GM23338 (cell line): ENCODE results near the gene COL2A1. TPM values are rescaled to one million over a fixed set of nuclear protein-coding genes. Genes with fewer than 3 reads are reported as not detected.
A peak's percentile ranks its signal among the peaks of the same experiment; 100 is the strongest.

Experiments
- ATAC-seq: fragments of 200-7000 bp; cut with Tn5 transposase; 3 replicates; pipeline ENCODE4 v1.9.1; 2020
- DNase-seq: peaks from one replicate; pipeline ENCODE4 v3.0.0-alpha.2; 2015; ENCODE audit warnings: low spot score
- H2AFZ ChIP-seq: fragments of 200-600 bp; sonication (generic); 2 replicates; pipeline ENCODE4 v1.8.0; 2016; ENCODE audit warnings: antibody characterized with exemption, mild to moderate bottlenecking, moderate library complexity
- H3F3A ChIP-seq: fragments of 200-600 bp; sonication (generic); replicated peaks from 2 replicates; pipeline ENCODE4 v1.8.0; 2017; ENCODE audit warnings: antibody characterized with exemption, mixed run types, low read depth
- H3K27ac ChIP-seq: fragments of 200-600 bp; sonication (generic); 2 replicates; pipeline ENCODE4 v1.6.1; 2016; ENCODE audit warnings: low read depth
- H3K27me3 ChIP-seq: fragments of 200-600 bp; sonication (generic); 2 replicates; pipeline ENCODE4 v1.8.0; 2016; ENCODE audit warnings: mild to moderate bottlenecking, mixed run types, moderate library complexity; ENCODE audit not compliant: insufficient read depth
- H3K36me3 ChIP-seq: fragments of 200-600 bp; sonication (generic); 2 replicates; pipeline ENCODE4 v1.8.0; 2016; ENCODE audit warnings: mild to moderate bottlenecking; ENCODE audit not compliant: insufficient read depth
- H3K4me1 ChIP-seq: fragments of 200-600 bp; sonication (generic); 2 replicates; pipeline ENCODE4 v1.8.0; 2016; ENCODE audit warnings: mild to moderate bottlenecking, moderate library complexity; ENCODE audit not compliant: insufficient read depth
- H3K4me2 ChIP-seq: fragments of 200-600 bp; sonication (generic); 2 replicates; pipeline ENCODE4 v1.7.1; 2017; ENCODE audit warnings: mixed run types
- H3K4me3 ChIP-seq: fragments of 200-600 bp; sonication (generic); 2 replicates; pipeline ENCODE4 v1.6.1; 2016; ENCODE audit warnings: mixed run types
- H3K79me2 ChIP-seq: fragments of 200-600 bp; sonication (generic); replicated peaks from 2 replicates; pipeline ENCODE4 v1.8.0; 2017; ENCODE audit warnings: mild to moderate bottlenecking; ENCODE audit not compliant: insufficient read depth
- H3K9me2 ChIP-seq: fragments of 200-600 bp; sonication (generic); 2 replicates; pipeline ENCODE4 v1.8.0; 2017; ENCODE audit not compliant: insufficient read depth
- H4K20me1 ChIP-seq: fragments of 200-600 bp; sonication (generic); replicated peaks from 2 replicates; pipeline ENCODE4 v1.8.0; 2017; ENCODE audit warnings: mild to moderate bottlenecking; ENCODE audit not compliant: insufficient read depth
- H3K27ac Mint-ChIP-seq: 2 replicates; pipeline ENCODE4 v1.8.0; 2020; ENCODE audit warnings: inconsistent platforms, mild to moderate bottlenecking, moderate library complexity, mixed read lengths
- H3K27me3 Mint-ChIP-seq: 3 replicates; pipeline ENCODE4 v1.8.0; 2022; ENCODE audit warnings: low read depth, mild to moderate bottlenecking, moderate library complexity, mixed read lengths, inconsistent platforms; ENCODE audit not compliant: insufficient read depth, poor library complexity
- H3K36me3 Mint-ChIP-seq: 3 replicates; pipeline ENCODE4 v1.8.0; 2021; ENCODE audit warnings: low read depth, mild to moderate bottlenecking, inconsistent platforms, moderate library complexity, mixed read lengths
- H3K4me1 Mint-ChIP-seq: 3 replicates; pipeline ENCODE4 v1.8.0; 2020; ENCODE audit warnings: mild to moderate bottlenecking, inconsistent platforms, mixed read lengths
- H3K4me3 Mint-ChIP-seq: 3 replicates; pipeline ENCODE4 v1.8.0; 2021; ENCODE audit warnings: moderate library complexity, mild to moderate bottlenecking, inconsistent platforms, mixed read lengths
- H3K9me3 Mint-ChIP-seq: 3 replicates; pipeline ENCODE4 v1.8.0; 2020; ENCODE audit warnings: moderate library complexity, mild to moderate bottlenecking, inconsistent platforms, mixed read lengths
- CREB1 ChIP-seq: fragments of 250-450 bp; sonication (Bioruptor Pico); IDR thresholded peaks from 2 replicates; pipeline ENCODE4 v1.5.0; 2020; ENCODE audit warnings: low read depth, mild to moderate bottlenecking, moderate library complexity
- CTCF ChIP-seq, 2 experiments: fragments of 200-600 bp in 1 of 2; sonication (generic) in 1 of 2; conservative IDR thresholded peaks; 2 replicates each; pipeline versions ENCODE4 v1.5.1 to v1.6.1; 2016 to 2017; ENCODE audit warnings: antibody characterized with exemption in 2 of 2, low read depth in 2 of 2, mild to moderate bottlenecking in 2 of 2, moderate library complexity in 1 of 2
- EZH2 ChIP-seq: fragments of 200-600 bp; sonication (generic); IDR thresholded peaks from one replicate; pipeline ENCODE4 v1.8.0; 2017; ENCODE audit warnings: antibody characterized with exemption, mild to moderate bottlenecking, low read depth; ENCODE audit not compliant: unreplicated experiment
- NANOG ChIP-seq: IDR thresholded peaks from 2 replicates; pipeline ENCODE4 v1.6.1; 2016; ENCODE audit warnings: antibody characterized with exemption, borderline replicate concordance
- ZNF114 ChIP-seq: fragments of 250-450 bp; sonication (Bioruptor Pico); IDR thresholded peaks from 2 replicates; pipeline ENCODE4 v1.5.0; 2020; ENCODE audit warnings: mild to moderate bottlenecking, moderate library complexity
- polyA plus RNA-seq: library from polyadenylated mRNA; unstranded; fragments of >200 nt; fragmentation: Nextera tagmentation; extraction: Ambion mirVana; gene quantifications from 2 replicates; pipeline ENCODE4 v1.2.1, GENCODE V29; 2016
- total RNA-seq: library from RNA; depleted of rRNA; stranded (reverse); fragments of >200 nt; shearing (Covaris generic); gene quantifications from 2 replicates; pipeline ENCODE4 v1.2.3, GENCODE V29; 2014

COL2A1 gene
- total and polyA plus RNA-seq, 2 experiments from 2014 or later = 7.0 to 24.6 TPM

GRCh38 chr12:47938093-47938492, 66.2 kb downstream of the COL2A1 start:
- DNase-seq = no peak
- Histone ChIP-seq H3K4me3 (no peak overlapping the region), H3K27me3 (peaks cover 18% of the 10 kb centered on the region), H3K79me2 (no peaks in the 10 kb centered on the region), H3K4me2 (no peak overlapping the region), H2AFZ (no peak overlapping the region), H3K36me3 (no peaks in the 10 kb centered on the region), H4K20me1 (no peaks in the 10 kb centered on the region), H3K27ac (no peak overlapping the region), H3K9me2 (no peaks in the 10 kb centered on the region; the same call in 1 of the 2 replicates), H3F3A (no peaks in the 10 kb centered on the region), H3K4me1 (peaks cover 13% of the 10 kb centered on the region)
- no peak overlapping the region for H3K4me3 Mint-ChIP-seq
- ATAC-seq = no peak
- H3K4me1 Mint-ChIP-seq = peaks cover 16% of the 10 kb centered on the region
- H3K27ac Mint-ChIP-seq = no peak overlapping the region
- no peak for TF ChIP-seq ZNF114
- H3K27me3 Mint-ChIP-seq = peaks cover 20% of the 10 kb centered on the region
- H3K9me3 Mint-ChIP-seq = no peaks in the 10 kb centered on the region
- no peaks in the 10 kb centered on the region; the same call in 2 of the 3 replicates for H3K36me3 Mint-ChIP-seq

- no peaks in the 10 kb centered on the region for H3K9me3 Mint-ChIP-seq
- H3K4me1 Mint-ChIP-seq = no peaks in the 10 kb centered on the region; the same call in 2 of the 3 replicates
- Histone ChIP-seq H3K4me2 (no peak overlapping the region), H3K36me3 (no peaks in the 10 kb centered on the region), H3K79me2 (no peaks in the 10 kb centered on the region), H3K4me1 (no peaks in the 10 kb centered on the region), H3K27me3 (no peaks in the 10 kb centered on the region; the same call in 1 of the 2 replicates), H3K27ac (no peak overlapping the region), H4K20me1 (no peaks in the 10 kb centered on the region), H2AFZ (peak overlapping the region; percentile 80; the same call in 1 of the 2 replicates), H3K9me2 (no peaks in the 10 kb centered on the region; the same call in 1 of the 2 replicates), H3K4me3 (no peak overlapping the region), H3F3A (no peaks in the 10 kb centered on the region)
- no peak overlapping the region for H3K4me3 Mint-ChIP-seq
- TF ChIP-seq EZH2 = no peak
- ATAC-seq (peak; percentile 32; the same call in 1 of the 3 replicates), DNase-seq (no peak)
- H3K36me3 Mint-ChIP-seq = no peaks in the 10 kb centered on the region
- H3K27ac Mint-ChIP-seq = no peak overlapping the region
- peaks cover 8% of the 10 kb centered on the region for H3K27me3 Mint-ChIP-seq
Observed at GRCh38 chr12:47935184-47935583, 69.1 kb downstream of the COL2A1 start.

GRCh38 chr12:47931187-47931586, 73.1 kb downstream of the COL2A1 start:
- Histone ChIP-seq H3K27me3 (no peaks in the 10 kb centered on the region), H3K4me2 (no peak overlapping the region), H3K79me2 (no peaks in the 10 kb centered on the region), H3F3A (no peaks in the 10 kb centered on the region), H4K20me1 (no peaks in the 10 kb centered on the region), H3K27ac (no peak overlapping the region), H3K36me3 (no peaks in the 10 kb centered on the region), H3K9me2 (no peaks in the 10 kb centered on the region; the same call in 1 of the 2 replicates), H2AFZ (no peak overlapping the region), H3K4me3 (no peak overlapping the region), H3K4me1 (no peaks in the 10 kb centered on the region)
- DNase-seq (no peak), ATAC-seq (no peak)
- H3K4me3 Mint-ChIP-seq = no peak overlapping the region
- H3K27ac Mint-ChIP-seq = no peak overlapping the region
- H3K27me3 Mint-ChIP-seq = peaks cover 6% of the 10 kb centered on the region
- TF ChIP-seq NANOG = no peak
- H3K4me1 Mint-ChIP-seq = no peaks in the 10 kb centered on the region; the same call in 2 of the 3 replicates
- no peaks in the 10 kb centered on the region for H3K9me3 Mint-ChIP-seq
- H3K36me3 Mint-ChIP-seq = no peaks in the 10 kb centered on the region

- no peaks in the 10 kb centered on the region for H3F3A ChIP-seq
- ATAC-seq = no peak
- no peak for DNase-seq
- H3K36me3 ChIP-seq = no peaks in the 10 kb centered on the region
- H3K27me3 Mint-ChIP-seq = peaks cover 6% of the 10 kb centered on the region
- peaks cover 4% of the 10 kb centered on the region; the same call in 1 of the 2 replicates for H3K9me2 ChIP-seq
- no peak overlapping the region for H3K27ac ChIP-seq
- H3K4me3 Mint-ChIP-seq = no peak overlapping the region
- H3K4me3 ChIP-seq = no peak overlapping the region
- no peaks in the 10 kb centered on the region for H3K4me1 ChIP-seq
- H3K4me1 Mint-ChIP-seq = no peaks in the 10 kb centered on the region; the same call in 2 of the 3 replicates
- no peak overlapping the region for H3K4me2 ChIP-seq
- no peak overlapping the region for H3K27ac Mint-ChIP-seq
- H2AFZ ChIP-seq = no peak overlapping the region
- H3K27me3 ChIP-seq = no peaks in the 10 kb centered on the region
- no peaks in the 10 kb centered on the region for H3K36me3 Mint-ChIP-seq
- H3K9me3 Mint-ChIP-seq = no peaks in the 10 kb centered on the region
- H3K79me2 ChIP-seq = no peaks in the 10 kb centered on the region
- H4K20me1 ChIP-seq = no peaks in the 10 kb centered on the region
- TF ChIP-seq ZNF114 (no peak), EZH2 (no peak), CREB1 (no peak), CTCF (conservative IDR thresholded peaks at IDR 0.05; ENCODE audit: low read depth in 2 of 2) (no peak)
Observed at GRCh38 chr12:47930634-47931033, 73.6 kb downstream of the COL2A1 start.
